Spleen (tissue), 13 donors: ENCODE measurements around the gene ANKRD44. TPM values are rescaled to one million over a fixed set of nuclear protein-coding genes. Genes with fewer than 3 reads are reported as not detected.

Experiments
- DNase-seq: peaks from one replicate; pipeline ENCODE4 v3.0.0-alpha.2; 2020
- H3K27ac ChIP-seq, 8 donors: fragments of 200-600 bp; sonication (generic) in 7 of 8; 1 replicate in 4 of 8; 2 replicates in 4 of 8; pipeline versions ENCODE4 v1.5.0 to v1.8.0; 2016 to 2021; ENCODE audit warnings: inconsistent platforms in 4 of 8, mild to moderate bottlenecking in 4 of 8, moderate library complexity in 1 of 8
- H3K27me3 ChIP-seq, 7 donors: fragments of 200-600 bp; sonication (generic) in 6 of 7; replicated peaks in 1 of 7; 1 replicate in 4 of 7; 2 replicates in 3 of 7; pipeline versions ENCODE4 v1.5.0 to v1.8.0; 2016 to 2021; ENCODE audit warnings: inconsistent platforms in 3 of 7, mild to moderate bottlenecking in 1 of 7
- H3K36me3 ChIP-seq, 6 donors: fragments of 200-600 bp; sonication (generic) in 5 of 6; 1 replicate in 4 of 6; 2 replicates in 2 of 6; pipeline versions ENCODE4 v1.5.0 to v1.8.0; 2016 to 2021; ENCODE audit warnings: inconsistent platforms in 2 of 6
- H3K4me1 ChIP-seq, 6 donors: fragments of 200-600 bp; sonication (generic) in 5 of 6; 1 replicate in 3 of 6; 2 replicates in 3 of 6; pipeline versions ENCODE4 v1.5.0 to v1.8.0; 2016 to 2021; ENCODE audit warnings: inconsistent platforms in 3 of 6
- H3K4me3 ChIP-seq, 8 donors: fragments of 200-600 bp; sonication (generic) in 7 of 8; 1 replicate in 4 of 8; 2 replicates in 4 of 8; pipeline versions ENCODE4 v1.5.0 to v1.8.0; 2016 to 2021; ENCODE audit warnings: inconsistent platforms in 4 of 8, mild to moderate bottlenecking in 4 of 8, moderate library complexity in 2 of 8
- H3K9me3 ChIP-seq, 8 donors: fragments of 200-600 bp; sonication (generic) in 7 of 8; 1 replicate in 4 of 8; 2 replicates in 4 of 8; pipeline versions ENCODE4 v1.5.0 to v1.8.0; 2016 to 2021; ENCODE audit warnings: inconsistent platforms in 4 of 8
- CTCF ChIP-seq, 11 experiments: fragments of 200-600 bp in 7 of 11; fragments of 450-650 bp in 4 of 11; sonication (generic) in 4 of 11; IDR thresholded peaks in 8 of 11; conservative IDR thresholded peaks in 3 of 11; 1 replicate in 7 of 11; 2 replicates in 4 of 11; pipeline versions ENCODE4 v1.4.0 to v1.8.0; 2016 to 2021; ENCODE audit warnings: antibody characterized with exemption in 11 of 11, inconsistent platforms in 4 of 11, mild to moderate bottlenecking in 1 of 11
- POLR2A ChIP-seq, 3 donors: fragments of 450-650 bp; IDR thresholded peaks; one replicate each; pipeline ENCODE4 v1.5.1; 2017; ENCODE audit warnings: antibody characterized with exemption in 3 of 3, mild to moderate bottlenecking in 1 of 3
- POLR2AphosphoS5 ChIP-seq, 3 donors: sonication (generic); formaldehyde crosslinking; IDR thresholded peaks; one replicate each; pipeline ENCODE4 v1.5.1; 2017; ENCODE audit warnings: antibody characterized with exemption in 3 of 3
- WGBS, 5 donors: extraction: QIAGEN DNeasy Blood & Tissue Kit in 3 of 5; methylation state at CpG; one replicate each; pipeline versions ENCODE4 v1.1.5 to v1.1.7; 2013 to 2018; 5-methylcytosine and 5-hydroxymethylcytosine counted together
- intact Hi-C: fragments of 100-400 bp; cut with DNase I; formaldehyde crosslinking; loops from one replicate; pipeline ENCODE4 v1.15.0; 2023; ENCODE audit warnings: low total_unique reads
- long read RNA-seq, 2 donors: transcript quantifications; one replicate each; lab custom pipeline, GENCODE V29; 2026
- polyA plus RNA-seq, 3 donors: library from polyadenylated mRNA; stranded (reverse); fragments of 200-250 nt; gene quantifications; one replicate each; pipeline ENCODE4 v1.2.1, GENCODE V29; 2013
- total RNA-seq, 7 donors: library from RNA; depleted of rRNA in 3 of 7; stranded (reverse); fragments of >200 nt in 3 of 7; fragmentation: NEBNext Ultra II Directional in 4 of 7; extraction: Animal tissue kit (Norgen Biotek cat#: 25700) in 4 of 7; gene quantifications; one replicate each; pipeline versions ENCODE4 v1.1.0 to v1.2.1, GENCODE V29; 2016 to 2021
- donor health status: healthy with polysubstance abuse.
- donor health status: DM: no; HTN: no; CAD: no; lungs with moderate emphysema.
- donor health status: DM: no; HTN: no; CAD: no.
- donor health status: Bipolar disorder and iron deficiency.
- donor health status: healthy.
- donor health status: DM: no; HTN: no; CAD: no.
- donor health status: DM: yes; HTN: yes; CAD: no.

The ANKRD44 gene
- total RNA-seq (100 to 1,000 TPM; 108 to 183 (median 145) TPM), polyA plus RNA-seq (10 to 100 TPM; 16.0 to 18.5 (median 16.3) TPM)
- long read RNA-seq, donor 1, full-length matches to known transcripts = 2 of 2 reads
- long read RNA-seq, donor 1, partial matches to known transcripts = 0 of 2 reads
- long read RNA-seq, donor 1, other reads (novel, unspliced or antisense) = 0 of 2 reads
- long read RNA-seq, donor 2, full-length matches to known transcripts = 1 of 1 reads
- long read RNA-seq, donor 2, partial matches to known transcripts = 0 of 1 reads
- long read RNA-seq, donor 2, other reads (novel, unspliced or antisense) = 0 of 1 reads

- WGBS, 5 donors = 0 to 1% (median 0%) methylated on average over 23 to 102 of the region's 102 CpGs
- H3K36me3 ChIP-seq = no peaks in the 10 kb centered on the region
- H3K27ac ChIP-seq = peak within 1 kb of the TSS; percentile 87 to 98 (median 96)
- H3K4me1 ChIP-seq = peaks cover 15 to 64% (median 49%) of the 10 kb centered on the region in 6 donors
- intact Hi-C loops = loop anchor here (5.0 kb wide), 1 partner anchor 118 kb away; no protein-coding TSS in a partner anchor
- peak within 1 kb of the TSS; percentile 53 to 87 (median 69) for H3K4me3 ChIP-seq
- no peaks in the 10 kb centered on the region for H3K9me3 ChIP-seq
- peak in 9 of 11 experiments; percentile 43 to 73 (median 60) for TF ChIP-seq CTCF (IDR thresholded peaks at IDR 0.05 in 8 of 11, conservative IDR thresholded peaks at IDR 0.05 in 3 of 11)
- TF ChIP-seq POLR2A (IDR thresholded peaks at IDR 0.05) = peak in 2 of 3 donors; percentile 56 to 84
- TF ChIP-seq POLR2AphosphoS5 (IDR thresholded peaks at IDR 0.05) = peak; percentile 95 to 97 (median 97)
- peak; percentile 99 for DNase-seq
- H3K27me3 ChIP-seq = no peaks in the 10 kb centered on the region
Measured at GRCh38 chr2:197310271-197310985, at the start of gene ANKRD44. TSS of gene ANKRD44 (minus strand) at chr2:197310780. CDS start at chr2:197310604, 176 bp downstream.

- TF ChIP-seq POLR2AphosphoS5 (IDR thresholded peaks at IDR 0.05) (no peak), CTCF (IDR thresholded peaks at IDR 0.05 in 8 of 11, conservative IDR thresholded peaks at IDR 0.05 in 3 of 11) (peak in 1 of 11 experiments; percentile 24), POLR2A (IDR thresholded peaks at IDR 0.05) (no peak)
- no peak overlapping the region for H3K4me3 ChIP-seq
- no peaks in the 10 kb centered on the region for H3K9me3 ChIP-seq
- WGBS, 5 donors = 86 to 100% (median 91%) methylated on average over 1 of the region's 1 CpG
- intact Hi-C loops = no loop called here
- H3K27me3 ChIP-seq = no peaks in the 10 kb centered on the region
- H3K4me1 ChIP-seq = no peaks in the 10 kb centered on the region
- no peak overlapping the region for H3K27ac ChIP-seq
- no peaks in the 10 kb centered on the region for H3K36me3 ChIP-seq
- DNase-seq = no peak
Measured at GRCh38 chr2:197359859-197360258, 49.3 kb upstream of the ANKRD44 start.

- H3K27ac ChIP-seq = no peak overlapping the region
- no peaks in the 10 kb centered on the region for H3K4me1 ChIP-seq
- no peak for DNase-seq
- intact Hi-C loops = no loop called here
- H3K4me3 ChIP-seq = no peak overlapping the region
- no peaks in the 10 kb centered on the region for H3K36me3 ChIP-seq
- WGBS, 5 donors = 64 to 82% (median 68%) methylated on average over 2 of the region's 2 CpGs
- no peaks in the 10 kb centered on the region for H3K9me3 ChIP-seq
- TF ChIP-seq POLR2AphosphoS5 (IDR thresholded peaks at IDR 0.05) (no peak), POLR2A (IDR thresholded peaks at IDR 0.05) (no peak), CTCF (IDR thresholded peaks at IDR 0.05 in 8 of 11, conservative IDR thresholded peaks at IDR 0.05 in 3 of 11) (no peak)
- no peaks in the 10 kb centered on the region for H3K27me3 ChIP-seq
Measured at GRCh38 chr2:197358931-197359330, 48.4 kb upstream of the ANKRD44 start.

GRCh38 chr2:197357986-197358385 is 47.4 kb upstream of the ANKRD44 start:
- intact Hi-C loops = no loop called here
- H3K9me3 ChIP-seq = no peaks in the 10 kb centered on the region
- no peaks in the 10 kb centered on the region for H3K27me3 ChIP-seq
- 70 to 100% (median 93%) methylated on average over 1 of the region's 1 CpG for whole genome bisulfite sequencing, 5 donors
- H3K36me3 ChIP-seq = no peaks in the 10 kb centered on the region
- no peak overlapping the region for H3K27ac ChIP-seq
- no peaks in the 10 kb centered on the region for H3K4me1 ChIP-seq
- no peak overlapping the region for H3K4me3 ChIP-seq
- DNase-seq = no peak
- TF ChIP-seq POLR2AphosphoS5 (IDR thresholded peaks at IDR 0.05) = no peak
- no peak for TF ChIP-seq POLR2A (IDR thresholded peaks at IDR 0.05)
- TF ChIP-seq CTCF (IDR thresholded peaks at IDR 0.05 in 8 of 11, conservative IDR thresholded peaks at IDR 0.05 in 3 of 11) = no peak
